NT2/D1 (cell line): ENCODE measurements around the gene C1orf21.

Experiments used
- DNase-seq: peaks from one replicate; pipeline ENCODE4 v3.0.0-alpha.2; 2011; ENCODE audit warnings: low read depth, low spot score
- H3K27me3 ChIP-seq: 2 replicates; pipeline ENCODE4 v1.6.0; 2011; ENCODE audit warnings: mild to moderate bottlenecking; ENCODE audit not compliant: insufficient read length, insufficient read depth
- H3K36me3 ChIP-seq: 2 replicates; pipeline ENCODE4 v1.6.1; 2011; ENCODE audit warnings: mild to moderate bottlenecking, low read length, mixed read lengths; ENCODE audit not compliant: insufficient read depth, insufficient read length
- H3K4me1 ChIP-seq: 2 replicates; pipeline ENCODE4 v1.5.1; 2011; ENCODE audit not compliant: insufficient read depth, insufficient read length
- H3K4me3 ChIP-seq: 2 replicates; pipeline ENCODE4 v1.5.1; 2011; ENCODE audit warnings: low read depth; ENCODE audit not compliant: insufficient read length
- H3K9ac ChIP-seq: 2 replicates; pipeline ENCODE4 v1.6.0; 2011; ENCODE audit warnings: low read depth; ENCODE audit not compliant: insufficient read length
- H3K9me3 ChIP-seq: 2 replicates; pipeline ENCODE4 v1.5.1; 2011; ENCODE audit warnings: mild to moderate bottlenecking, low read length; ENCODE audit not compliant: insufficient read depth
- SUZ12 ChIP-seq: IDR thresholded peaks from 2 replicates; pipeline ENCODE4 v1.6.1; 2011; ENCODE audit not compliant: insufficient read length, insufficient read depth; ENCODE audit errors: extremely low read depth
- YY1 ChIP-seq: IDR thresholded peaks from 2 replicates; pipeline ENCODE4 v1.6.1; 2011; ENCODE audit not compliant: insufficient read length, insufficient read depth
- ZNF274 ChIP-seq: IDR thresholded peaks from 2 replicates; pipeline ENCODE4 v1.6.1; 2011; ENCODE audit warnings: mild to moderate bottlenecking, low read depth, low read length

The C1orf21 gene

DNA sequence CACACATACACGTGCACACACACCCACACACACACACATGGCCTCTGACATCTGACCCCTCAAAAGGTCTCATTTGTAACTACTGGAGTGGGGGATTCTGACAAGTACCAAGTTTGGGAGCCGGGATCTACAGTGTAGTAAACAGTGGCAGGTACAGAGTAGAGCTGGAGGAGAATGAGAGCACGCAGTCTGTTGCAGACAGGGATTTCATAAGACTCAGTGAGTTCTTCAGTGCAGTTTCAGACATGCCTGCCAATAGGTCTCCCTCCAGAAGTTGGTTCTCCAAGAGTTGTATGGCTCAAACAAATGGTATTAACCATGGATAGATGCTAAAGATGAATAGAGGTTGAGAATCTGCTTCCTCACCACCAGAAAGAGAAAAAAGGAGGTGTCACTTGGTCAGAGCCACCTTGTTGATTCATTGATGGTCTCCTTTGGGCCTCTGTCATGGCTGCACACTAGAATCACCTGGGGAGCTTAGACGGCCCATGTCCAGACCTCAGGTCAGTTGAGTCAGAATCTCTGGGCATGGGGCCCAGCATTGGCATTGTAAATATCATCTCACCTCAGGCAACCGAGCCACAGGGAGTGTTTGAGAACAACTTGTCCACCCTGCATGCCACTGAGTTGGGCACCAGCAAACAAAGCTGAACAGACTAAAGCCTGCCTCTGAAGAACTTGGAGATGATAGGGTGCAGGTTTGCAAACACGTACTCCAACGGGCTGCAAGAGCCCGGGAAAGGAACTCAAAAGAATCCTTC, 245.8 kb downstream of the C1orf21 start:
- DNase-seq: no peak
- Histone ChIP-seq H3K27me3 (no peaks in the 10 kb centered on the region), H3K9me3 (no peaks in the 10 kb centered on the region), H3K4me1 (peaks cover 4% of the 10 kb centered on the region), H3K36me3 (no peaks in the 10 kb centered on the region), H3K9ac (no peak overlapping the region), H3K4me3 (no peak overlapping the region)
- no peak for TF ChIP-seq YY1
- no peak for TF ChIP-seq ZNF274
- TF ChIP-seq SUZ12: no peak

DNA sequence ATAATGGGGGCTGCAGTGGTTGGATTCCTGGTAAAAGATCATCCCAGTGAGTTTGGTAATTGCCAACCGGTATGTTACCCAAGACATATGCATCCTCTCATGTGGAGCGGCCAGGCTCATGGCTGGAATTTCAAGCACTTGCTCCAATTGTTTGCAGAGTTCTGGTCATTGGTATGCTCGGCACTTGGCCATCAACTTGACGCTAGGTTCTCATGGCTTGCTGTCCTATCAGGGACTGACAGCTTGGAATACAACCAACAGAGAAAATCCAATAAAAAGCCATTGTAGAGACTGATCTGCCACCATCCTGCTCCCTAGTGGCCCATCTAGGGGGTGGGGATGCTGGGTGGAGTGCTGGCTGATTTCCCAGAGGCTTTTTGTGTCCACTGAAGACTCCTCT, 247.0 kb downstream of the C1orf21 start:
- no peak for DNase-seq
- H3K9me3 ChIP-seq: no peaks in the 10 kb centered on the region
- no peaks in the 10 kb centered on the region for H3K27me3 ChIP-seq
- no peak overlapping the region for H3K9ac ChIP-seq
- no peak overlapping the region for H3K4me3 ChIP-seq
- TF ChIP-seq YY1 (no peak), SUZ12 (no peak), ZNF274 (no peak)
- H3K4me1 ChIP-seq: peaks cover 4% of the 10 kb centered on the region
- H3K36me3 ChIP-seq: no peaks in the 10 kb centered on the region

DNA sequence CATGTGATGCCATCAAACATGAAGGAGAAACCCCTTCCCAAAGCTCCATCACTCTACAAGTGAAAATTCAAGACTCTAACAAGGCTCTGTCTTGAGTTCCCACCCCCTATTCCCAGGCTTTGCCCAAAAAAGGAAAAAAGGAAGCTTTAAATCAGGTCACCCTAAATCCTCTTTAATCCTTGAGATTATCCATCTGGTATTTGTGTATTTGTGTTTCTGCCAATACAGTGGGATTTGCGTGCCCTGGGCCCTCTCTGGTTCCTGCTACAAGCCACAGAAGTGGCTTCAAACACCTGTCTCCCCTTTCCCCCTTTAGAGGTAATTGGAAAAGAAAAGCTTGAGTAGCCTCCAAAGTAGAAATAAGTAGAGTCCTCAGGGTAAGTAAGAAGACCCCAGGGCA, 247.5 kb downstream of the C1orf21 start:
- H3K36me3 ChIP-seq: no peaks in the 10 kb centered on the region
- no peaks in the 10 kb centered on the region for H3K9me3 ChIP-seq
- H3K9ac ChIP-seq: no peak overlapping the region
- peaks cover 4% of the 10 kb centered on the region for H3K4me1 ChIP-seq
- H3K27me3 ChIP-seq: no peaks in the 10 kb centered on the region
- DNase-seq: no peak
- no peak for TF ChIP-seq YY1
- TF ChIP-seq ZNF274: no peak
- no peak for TF ChIP-seq SUZ12
- no peak overlapping the region for H3K4me3 ChIP-seq

DNA sequence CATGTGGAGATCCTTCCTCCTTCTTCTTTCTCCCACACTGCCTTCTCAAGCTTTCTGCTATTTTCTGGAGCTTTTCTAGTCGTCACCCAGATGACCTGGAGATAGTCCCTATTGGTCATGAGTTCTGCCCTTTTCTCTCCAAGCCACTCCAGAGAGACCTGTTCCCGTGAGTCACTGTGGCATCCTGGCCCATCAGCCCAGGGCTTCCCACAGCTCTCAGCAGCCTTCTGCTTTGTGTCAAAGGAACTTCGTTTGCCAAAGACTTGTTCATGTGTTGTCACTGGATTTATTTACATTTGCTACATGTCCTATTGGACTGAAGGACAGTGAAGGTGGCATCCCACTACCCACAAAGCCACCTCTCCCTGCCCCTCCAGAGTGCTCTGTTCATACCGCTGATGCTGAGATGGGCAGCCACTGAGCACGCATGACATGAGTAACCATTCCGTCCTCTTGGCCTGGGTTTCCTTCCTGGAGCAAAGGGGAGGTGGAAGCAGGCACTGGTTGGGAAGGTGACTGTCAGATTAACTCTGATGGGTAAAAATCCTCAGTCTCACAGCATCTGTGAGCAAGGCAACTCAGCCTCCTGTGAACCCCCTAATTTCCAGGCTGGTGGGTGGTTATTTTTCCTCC, 248.6 kb downstream of the C1orf21 start:
- H3K27me3 ChIP-seq: no peaks in the 10 kb centered on the region
- TF ChIP-seq YY1 (no peak), ZNF274 (no peak), SUZ12 (no peak)
- peaks cover 2% of the 10 kb centered on the region for H3K4me1 ChIP-seq
- no peak overlapping the region for H3K4me3 ChIP-seq
- H3K9me3 ChIP-seq: no peaks in the 10 kb centered on the region
- H3K36me3 ChIP-seq: no peaks in the 10 kb centered on the region
- H3K9ac ChIP-seq: no peak overlapping the region
- no peak for DNase-seq

DNA sequence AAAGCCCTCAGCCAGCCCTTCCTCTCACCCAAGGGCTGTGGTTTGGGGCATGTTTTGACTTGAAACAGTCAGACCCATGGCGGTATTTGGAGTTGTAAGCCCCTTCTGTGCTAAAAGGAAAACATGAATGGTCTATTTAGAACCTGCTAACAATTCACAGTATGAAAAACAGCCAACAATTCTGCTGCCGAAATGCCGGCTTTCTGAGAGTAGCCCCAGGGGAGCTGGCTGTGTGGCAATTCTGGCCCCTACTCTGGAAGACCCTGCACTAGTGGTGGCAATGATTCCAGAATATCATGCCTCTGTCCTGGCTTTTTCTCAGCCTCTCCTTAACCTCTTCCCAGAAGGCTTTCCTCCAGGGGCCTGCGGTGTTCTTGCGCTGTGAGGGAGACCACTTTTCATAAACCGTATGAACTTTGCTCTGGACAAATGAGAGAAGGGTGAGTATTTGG, 249.2 kb downstream of the C1orf21 start:
- no peak for DNase-seq
- Histone ChIP-seq H3K9ac (no peak overlapping the region), H3K4me3 (no peak overlapping the region), H3K27me3 (no peaks in the 10 kb centered on the region), H3K4me1 (no peaks in the 10 kb centered on the region), H3K9me3 (no peaks in the 10 kb centered on the region), H3K36me3 (no peaks in the 10 kb centered on the region)
- TF ChIP-seq SUZ12 (no peak), YY1 (no peak), ZNF274 (no peak)

DNA sequence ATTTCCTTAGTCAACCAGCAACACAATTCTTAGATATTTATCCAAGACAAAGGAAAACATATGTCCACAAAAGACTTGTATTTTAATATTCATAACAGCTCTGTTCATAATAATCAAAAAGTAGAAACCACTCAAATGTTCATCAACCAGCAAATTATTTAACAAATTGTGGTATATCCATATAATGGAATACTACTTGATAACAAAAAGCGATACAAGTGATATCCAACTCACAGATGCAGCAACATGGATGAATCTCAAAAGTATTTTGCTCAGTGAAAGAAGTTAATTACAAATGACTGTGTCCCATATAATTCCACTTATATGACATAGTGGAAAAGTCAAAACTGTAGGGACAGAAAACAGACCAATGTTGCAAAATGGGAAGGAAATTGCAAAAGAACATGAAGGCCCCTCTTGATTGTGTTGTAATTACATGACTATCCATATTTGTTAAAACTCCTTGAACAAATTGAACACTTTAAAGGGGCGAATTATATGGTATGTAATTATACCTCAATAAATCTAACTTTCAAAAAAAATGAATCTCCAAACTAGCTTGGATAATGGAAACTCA, 250.9 kb downstream of the C1orf21 start:
- H3K4me3 ChIP-seq: no peak overlapping the region
- TF ChIP-seq YY1: no peak
- no peak for TF ChIP-seq ZNF274
- no peak for TF ChIP-seq SUZ12
- no peaks in the 10 kb centered on the region for H3K4me1 ChIP-seq
- no peak for DNase-seq
- no peaks in the 10 kb centered on the region for H3K27me3 ChIP-seq
- H3K9me3 ChIP-seq: no peaks in the 10 kb centered on the region
- no peaks in the 10 kb centered on the region for H3K36me3 ChIP-seq
- no peak overlapping the region for H3K9ac ChIP-seq

DNA sequence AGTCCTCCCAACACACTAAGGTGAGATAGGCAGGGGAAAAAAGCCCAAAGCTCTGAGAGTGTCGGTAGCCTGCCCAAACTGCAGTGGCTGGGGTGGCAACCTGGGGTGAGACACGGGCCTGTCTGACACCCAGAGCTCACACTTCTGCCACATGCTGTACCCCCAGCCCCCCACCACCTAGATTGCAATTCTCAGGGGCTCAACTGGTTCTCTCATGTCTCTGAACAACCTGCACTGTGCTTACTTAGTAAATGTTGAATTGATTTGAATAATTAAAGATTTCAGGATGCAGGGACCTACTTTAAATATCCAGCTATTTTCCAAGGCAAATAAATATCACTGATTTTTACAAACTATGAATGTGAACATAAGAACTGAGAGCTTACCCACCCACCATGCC, 252.4 kb downstream of the C1orf21 start:
- Histone ChIP-seq H3K9ac (no peak overlapping the region), H3K9me3 (no peaks in the 10 kb centered on the region), H3K4me3 (no peak overlapping the region), H3K4me1 (no peaks in the 10 kb centered on the region), H3K36me3 (no peaks in the 10 kb centered on the region), H3K27me3 (no peaks in the 10 kb centered on the region)
- no peak for DNase-seq
- TF ChIP-seq YY1: no peak
- TF ChIP-seq ZNF274: no peak
- TF ChIP-seq SUZ12: no peak

DNA sequence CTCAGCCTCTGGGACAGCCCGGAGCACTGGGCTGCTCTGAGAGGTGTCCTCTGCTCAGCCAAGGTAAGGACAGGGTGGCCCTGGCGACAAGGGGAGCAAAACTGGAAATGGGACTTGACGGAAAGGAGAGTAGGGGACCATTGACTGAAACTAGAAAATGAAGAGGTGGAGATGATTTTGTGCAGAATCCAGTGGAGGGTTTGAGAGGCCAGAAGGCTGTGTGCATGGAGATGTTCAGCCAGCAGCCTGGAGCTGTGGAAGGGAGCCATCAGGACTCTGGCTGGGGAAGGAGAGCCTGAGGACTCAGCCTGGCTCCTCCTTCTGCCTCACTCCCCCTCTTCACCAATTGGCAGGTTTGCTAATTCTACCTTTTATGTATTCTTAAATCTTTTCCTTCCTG, 253.7 kb downstream of the C1orf21 start:
- Histone ChIP-seq H3K27me3 (no peaks in the 10 kb centered on the region), H3K9me3 (no peaks in the 10 kb centered on the region), H3K4me1 (no peaks in the 10 kb centered on the region), H3K4me3 (no peak overlapping the region), H3K9ac (no peak overlapping the region), H3K36me3 (no peaks in the 10 kb centered on the region)
- DNase-seq: no peak
- no peak for TF ChIP-seq SUZ12
- TF ChIP-seq ZNF274: no peak
- TF ChIP-seq YY1: no peak
